Adrenal gland (tissue), 5 donors: Measurements from ENCODE around the gene C15orf61.

Experiments used
- POLR2A ChIP-seq, 2 donors: fragments of 450-650 bp; IDR thresholded peaks; one replicate each; pipeline ENCODE4 v1.6.1; 2017; ENCODE audit warnings: antibody characterized with exemption in 2 of 2, mild to moderate bottlenecking in 2 of 2, moderate library complexity in 1 of 2
- TF ChIP-seq, protein P1 (sequence below), 6 experiments: fragments of 450-650 bp in 4 of 6; fragments of 200-600 bp in 2 of 6; sonication (generic) in 1 of 6; IDR thresholded peaks; 1 replicate in 5 of 6; 2 replicates in 1 of 6; pipeline versions ENCODE4 v1.5.1 to v1.8.0; 2016 to 2021; ENCODE audit warnings: antibody characterized with exemption in 6 of 6, mild to moderate bottlenecking in 2 of 6, moderate library complexity in 1 of 6
- donor health status: DM: no; HTN: no; CAD: no.

GRCh38 chr15:67571648-67572415, 50.9 kb downstream of the C15orf61 start:
- TF ChIP-seq, protein P1, sequence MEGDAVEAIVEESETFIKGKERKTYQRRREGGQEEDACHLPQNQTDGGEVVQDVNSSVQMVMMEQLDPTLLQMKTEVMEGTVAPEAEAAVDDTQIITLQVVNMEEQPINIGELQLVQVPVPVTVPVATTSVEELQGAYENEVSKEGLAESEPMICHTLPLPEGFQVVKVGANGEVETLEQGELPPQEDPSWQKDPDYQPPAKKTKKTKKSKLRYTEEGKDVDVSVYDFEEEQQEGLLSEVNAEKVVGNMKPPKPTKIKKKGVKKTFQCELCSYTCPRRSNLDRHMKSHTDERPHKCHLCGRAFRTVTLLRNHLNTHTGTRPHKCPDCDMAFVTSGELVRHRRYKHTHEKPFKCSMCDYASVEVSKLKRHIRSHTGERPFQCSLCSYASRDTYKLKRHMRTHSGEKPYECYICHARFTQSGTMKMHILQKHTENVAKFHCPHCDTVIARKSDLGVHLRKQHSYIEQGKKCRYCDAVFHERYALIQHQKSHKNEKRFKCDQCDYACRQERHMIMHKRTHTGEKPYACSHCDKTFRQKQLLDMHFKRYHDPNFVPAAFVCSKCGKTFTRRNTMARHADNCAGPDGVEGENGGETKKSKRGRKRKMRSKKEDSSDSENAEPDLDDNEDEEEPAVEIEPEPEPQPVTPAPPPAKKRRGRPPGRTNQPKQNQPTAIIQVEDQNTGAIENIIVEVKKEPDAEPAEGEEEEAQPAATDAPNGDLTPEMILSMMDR (IDR thresholded peaks at IDR 0.05), result no peak
- TF ChIP-seq POLR2A (IDR thresholded peaks at IDR 0.05), result no peak
